GM21447 (cell line): Measurements from ENCODE around the gene KRT1.
"Not testable (repeated sequence)": the region's sequence is repeated elsewhere in the genome, so short reads cannot be mapped to it uniquely, and the experiment has no call there.

ENCODE experiments used
- ATAC-seq: cut with Tn5 transposase; IDR thresholded peaks from one replicate; pipeline ENCODE4 v1.9.1; 2021; ENCODE audit not compliant: unreplicated experiment

The KRT1 gene

DNA sequence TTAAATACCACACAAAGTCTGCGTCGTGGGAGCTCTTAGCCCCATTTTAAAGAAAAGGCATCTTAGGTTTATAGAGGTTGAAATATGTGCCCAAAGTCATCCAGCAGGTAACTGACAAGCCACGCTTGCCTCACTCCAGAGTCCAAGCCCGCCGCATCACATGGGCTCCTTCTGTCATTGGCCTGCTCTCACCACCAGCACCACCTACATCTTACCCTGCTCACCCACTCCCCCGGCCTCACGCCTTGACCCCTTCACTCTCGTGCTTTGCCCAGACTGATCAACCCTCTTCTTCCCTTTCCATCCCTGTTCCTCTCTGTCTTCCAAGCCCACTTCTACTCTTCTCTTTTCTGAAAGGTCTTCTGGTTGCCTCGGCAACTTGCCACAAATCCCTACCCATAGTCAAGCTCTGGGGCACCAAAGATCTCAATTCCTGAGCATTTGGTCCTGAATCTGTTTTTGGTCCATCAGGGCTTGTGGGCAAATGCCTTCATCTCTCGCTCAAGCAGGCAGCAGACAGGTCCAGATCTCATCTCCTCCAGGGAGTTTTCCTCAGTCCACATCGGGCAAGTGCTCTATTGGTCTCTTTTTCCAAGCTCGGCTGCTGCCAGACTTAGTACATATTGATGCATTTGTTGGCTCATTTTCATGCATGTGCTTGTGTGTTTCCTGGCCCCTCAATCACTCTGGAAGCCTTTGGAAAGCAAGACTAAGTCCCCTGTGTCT, 3.5 kb upstream of the KRT1 start:
- no peak for ATAC-seq

- ATAC-seq = no peak
Observed at GRCh38 chr12:52682938-52683574, 2.8 kb upstream of the KRT1 start.

DNA sequence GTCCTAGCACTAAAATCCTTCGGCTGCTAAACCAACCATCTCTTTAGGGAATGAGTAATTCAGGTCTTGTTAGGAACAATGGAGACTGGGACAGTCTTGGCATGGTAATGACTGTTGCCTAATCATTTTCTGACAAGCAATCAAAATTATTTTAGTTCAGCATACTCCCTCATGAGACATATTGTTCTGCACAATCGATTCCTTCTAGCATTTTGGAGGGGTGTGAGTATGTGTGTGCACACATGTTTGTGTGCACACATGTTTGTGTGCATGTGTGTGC, 2.1 kb upstream of the KRT1 start:
- no peak for ATAC-seq

GRCh38 chr12:52681526-52682380, 1.5 kb upstream of the KRT1 start:
- no peak for ATAC-seq

DNA sequence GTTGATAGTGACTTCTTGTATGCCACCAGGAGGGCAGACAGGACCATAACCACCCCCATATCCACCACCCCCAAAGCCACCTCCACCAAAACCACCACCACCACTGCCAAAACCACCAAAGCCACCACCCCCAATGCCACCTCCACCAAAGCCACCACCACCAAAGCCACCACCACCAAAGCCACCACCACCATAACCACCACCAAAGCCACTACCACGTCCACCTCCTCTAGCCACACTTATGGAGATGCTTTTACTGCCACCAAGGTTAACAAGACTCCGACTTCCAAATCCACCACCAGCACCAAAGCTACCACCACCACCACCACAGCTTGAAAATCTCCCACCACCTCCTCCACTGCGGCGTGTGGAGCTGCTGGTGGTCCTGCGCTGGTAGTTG, 332 bp downstream of the KRT1 start:
- ATAC-seq = no peak

GRCh38 chr12:52677671-52678070, 2.5 kb downstream of the KRT1 start:
- no peak for ATAC-seq

DNA sequence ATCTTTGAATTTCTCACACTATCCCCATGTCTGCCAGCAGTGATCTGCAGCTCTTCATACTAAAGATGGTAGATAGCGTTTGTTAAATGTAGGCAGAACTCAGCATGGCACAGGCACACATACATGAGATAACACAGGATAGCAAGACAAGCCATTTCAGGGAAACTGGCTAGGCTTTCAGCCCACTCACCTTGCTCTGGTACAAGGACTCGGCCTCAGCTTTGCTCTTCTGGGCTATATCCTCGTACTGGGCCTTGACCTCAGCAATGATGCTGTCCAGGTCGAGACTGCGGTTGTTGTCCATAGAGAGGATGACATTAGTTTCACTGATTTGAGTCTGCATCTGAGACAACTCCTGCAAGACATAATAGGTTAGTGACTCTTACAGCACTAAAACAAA, 3.1 kb downstream of the KRT1 start:
- ATAC-seq = no peak

- ATAC-seq = no peak
Observed at GRCh38 chr12:52676163-52676562, 4.0 kb downstream of the KRT1 start.

DNA sequence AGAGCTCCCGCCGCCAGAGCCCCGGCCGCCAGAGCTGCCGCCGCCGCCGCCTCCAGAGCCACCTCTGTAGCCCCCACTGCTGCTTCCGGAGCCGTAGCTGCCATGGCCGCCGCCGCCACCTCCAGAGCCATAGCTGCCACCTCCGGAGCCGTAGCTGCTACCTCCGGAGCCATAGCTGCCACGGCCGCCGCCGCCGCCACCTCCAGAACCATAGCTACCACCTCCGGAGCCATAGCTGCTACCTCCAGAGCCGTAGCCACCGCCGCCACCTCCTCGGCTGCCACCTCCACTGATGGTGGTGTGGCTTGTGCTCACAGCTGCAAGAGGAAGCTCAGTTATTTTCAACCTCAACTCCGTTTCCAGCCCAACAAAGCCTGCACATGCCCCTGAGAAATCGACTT, 4.9 kb downstream of the KRT1 start:
- no peak for ATAC-seq

DNA sequence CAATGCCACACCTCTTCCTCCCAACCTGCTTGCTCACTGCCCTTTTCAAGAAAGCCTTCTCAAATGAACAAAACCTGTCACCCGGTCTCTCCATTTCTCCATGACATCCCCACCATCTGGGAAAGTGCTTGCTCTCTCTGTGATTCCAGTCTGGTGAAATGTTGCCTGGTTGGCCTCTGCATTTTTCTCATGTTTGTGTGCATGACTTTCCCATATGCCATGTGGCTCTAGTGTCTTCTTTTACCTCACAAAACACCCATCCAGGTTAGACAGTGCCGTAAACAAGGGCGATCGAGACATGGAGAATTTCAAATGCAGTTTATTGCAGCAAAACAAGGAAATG, 5.8 kb downstream of the KRT1 start:
- ATAC-seq = no peak

GRCh38 chr12:52673713-52674432, 6.3 kb downstream of the KRT1 start:
- no peak for ATAC-seq

DNA sequence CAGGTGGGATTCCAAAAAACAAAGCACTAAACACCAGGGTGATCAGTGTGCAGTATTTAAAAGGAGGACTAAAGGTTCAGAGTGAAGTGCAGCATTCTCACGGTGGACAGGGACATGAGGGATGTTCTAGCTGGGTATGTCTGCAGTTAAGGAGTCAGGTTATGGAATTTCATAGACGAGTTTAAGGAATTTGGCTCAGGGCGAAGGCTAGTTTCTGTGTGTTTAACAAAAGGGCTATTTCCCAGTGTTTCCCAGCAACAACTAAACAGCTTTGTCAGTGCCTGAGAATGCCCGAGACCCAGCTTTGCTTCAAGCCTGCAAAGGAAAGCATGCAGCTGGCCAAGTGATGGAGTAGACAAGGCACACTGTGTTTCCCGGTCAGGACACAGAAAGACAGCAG, 7.0 kb downstream of the KRT1 start:
- ATAC-seq = no peak

DNA sequence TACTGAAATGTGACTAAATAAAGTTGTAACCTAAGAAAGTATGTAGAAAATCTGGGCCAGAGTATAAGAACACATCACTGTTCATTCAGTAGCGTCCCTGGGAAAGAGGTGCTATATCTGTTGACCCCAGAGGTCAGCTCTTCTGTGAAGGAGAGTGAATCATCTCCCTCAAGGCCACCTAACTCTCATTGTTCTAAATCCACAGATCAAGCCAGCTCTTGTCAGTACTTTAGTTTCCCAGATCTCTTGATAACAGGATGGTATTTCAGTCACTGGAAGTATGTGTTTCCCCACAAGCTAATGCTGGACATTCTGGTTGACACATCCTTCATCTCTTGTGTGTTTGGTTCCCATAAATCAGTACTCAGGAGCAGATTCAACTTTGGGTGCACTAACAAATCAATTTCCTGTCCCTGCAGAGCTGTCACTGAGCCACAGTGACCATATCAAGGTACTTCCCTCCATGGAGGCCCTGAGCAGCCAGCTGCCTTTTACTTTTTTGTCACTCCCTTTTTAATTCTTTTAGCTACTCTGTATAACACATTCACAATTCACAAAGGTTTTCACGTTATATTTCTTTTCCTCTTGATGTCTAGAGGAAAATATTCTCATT, 7.8 kb downstream of the KRT1 start:
- no peak for ATAC-seq

- ATAC-seq = no peak
Observed at GRCh38 chr12:52670961-52671360, 9.2 kb downstream of the KRT1 start.

DNA sequence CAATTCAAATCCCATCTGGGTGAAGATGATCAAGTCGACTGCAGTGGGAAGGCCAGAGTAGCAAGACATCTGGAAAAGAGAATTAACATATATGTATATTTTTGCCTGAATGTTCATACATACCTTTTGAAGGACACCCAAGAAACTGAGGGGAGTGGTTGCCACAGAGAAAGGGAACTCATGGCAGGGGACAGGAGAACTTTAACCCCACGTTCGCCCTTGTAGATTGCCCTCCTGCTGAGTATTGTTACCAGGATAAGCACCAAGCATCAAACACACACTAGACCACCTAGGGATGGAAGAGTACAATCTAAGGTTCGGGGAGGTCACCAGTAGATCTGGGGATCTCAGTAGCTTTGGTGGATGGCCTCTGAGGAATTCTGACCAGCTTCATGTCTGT, 9.7 kb downstream of the KRT1 start:
- ATAC-seq = no peak

DNA sequence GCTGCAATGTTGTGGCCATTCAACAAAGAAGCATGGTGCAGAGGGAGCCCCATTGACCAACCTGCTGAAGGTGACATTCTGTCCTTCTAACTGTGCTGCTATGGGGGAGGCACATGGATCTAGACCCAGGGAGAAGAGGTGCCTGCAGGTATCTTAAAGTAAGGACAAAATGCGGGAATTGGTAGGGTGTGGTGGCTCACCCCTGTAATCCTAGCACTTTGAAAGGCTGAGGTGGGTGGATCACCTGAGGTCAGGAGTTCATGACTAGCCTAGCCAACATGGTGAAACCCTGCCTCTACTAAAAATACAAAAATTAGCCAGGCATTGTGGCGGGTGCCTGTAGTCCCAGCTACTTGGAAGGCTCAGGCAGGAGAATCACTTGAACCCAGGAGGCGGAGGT, 10.3 kb downstream of the KRT1 start:
- not testable (repeated sequence) for ATAC-seq

GRCh38 chr12:52669426-52669825, 10.8 kb downstream of the KRT1 start:
- no peak for ATAC-seq

- no peak for ATAC-seq
Observed at GRCh38 chr12:52667931-52668330, 12.3 kb downstream of the KRT1 start.

DNA sequence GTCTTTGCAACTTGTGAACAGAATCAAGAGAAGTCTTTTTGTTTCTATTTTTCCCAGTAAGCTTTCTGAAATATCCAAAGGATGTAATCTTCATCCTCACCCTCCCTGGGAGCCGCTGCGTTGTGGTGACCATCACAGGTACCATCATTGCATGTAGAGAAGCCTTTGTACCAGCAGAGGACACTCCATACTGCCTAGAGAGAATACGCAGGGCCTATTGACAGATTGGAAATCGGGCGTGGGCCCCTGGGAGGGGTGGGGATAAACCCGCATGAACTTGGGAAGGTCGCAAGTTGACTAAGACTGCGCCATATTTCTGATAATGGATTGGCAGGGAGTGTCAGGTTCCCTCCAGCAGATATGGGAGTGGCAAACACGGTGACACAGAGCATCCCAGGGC, 12.7 kb downstream of the KRT1 start:
- no peak for ATAC-seq

GRCh38 chr12:52666471-52666870, 13.7 kb downstream of the KRT1 start:
- no peak for ATAC-seq

- ATAC-seq = no peak
Observed at GRCh38 chr12:52663420-52663819, 16.8 kb downstream of the KRT1 start.
